NCI-H2171 (cell line): ENCODE data around the gene RASSF1.
"Not testable (repeated sequence)": the region's sequence is repeated elsewhere in the genome, so short reads cannot be mapped to it uniquely, and the experiment has no call there.

ENCODE experiments used
- DNase-seq: peaks from one replicate; lab custom pipeline; 2025; lab: John Stamatoyannopoulos, UW

The RASSF1 gene

DNA sequence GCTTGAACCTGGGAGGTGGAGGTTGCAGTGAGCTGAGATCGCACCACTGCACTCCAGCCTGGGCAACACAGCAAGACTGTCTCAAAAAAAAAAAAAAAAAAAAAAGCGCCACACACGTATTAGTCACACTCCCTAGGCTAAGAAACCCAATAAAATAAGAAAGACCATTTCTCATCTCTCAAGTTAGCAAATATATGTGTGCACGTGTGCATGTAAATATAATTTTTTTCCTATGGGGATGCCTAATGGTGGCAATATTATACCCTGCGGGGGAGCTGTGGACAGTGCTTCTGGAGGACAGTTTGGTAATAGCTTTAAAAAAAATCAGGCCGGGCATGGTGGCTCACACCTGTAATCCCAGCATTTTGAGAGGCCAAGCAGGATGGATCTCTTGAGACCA lies 56.5 kb downstream of the RASSF1 start:
- not testable (repeated sequence) for DNase-seq
